ENCODE results near the gene CLDN20.
"Not testable (repeated sequence)": the region's sequence is repeated elsewhere in the genome, so short reads cannot be mapped to it uniquely, and the experiment has no call there.

Gene CLDN20, protein sequence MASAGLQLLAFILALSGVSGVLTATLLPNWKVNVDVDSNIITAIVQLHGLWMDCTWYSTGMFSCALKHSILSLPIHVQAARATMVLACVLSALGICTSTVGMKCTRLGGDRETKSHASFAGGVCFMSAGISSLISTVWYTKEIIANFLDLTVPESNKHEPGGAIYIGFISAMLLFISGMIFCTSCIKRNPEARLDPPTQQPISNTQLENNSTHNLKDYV

DNA sequence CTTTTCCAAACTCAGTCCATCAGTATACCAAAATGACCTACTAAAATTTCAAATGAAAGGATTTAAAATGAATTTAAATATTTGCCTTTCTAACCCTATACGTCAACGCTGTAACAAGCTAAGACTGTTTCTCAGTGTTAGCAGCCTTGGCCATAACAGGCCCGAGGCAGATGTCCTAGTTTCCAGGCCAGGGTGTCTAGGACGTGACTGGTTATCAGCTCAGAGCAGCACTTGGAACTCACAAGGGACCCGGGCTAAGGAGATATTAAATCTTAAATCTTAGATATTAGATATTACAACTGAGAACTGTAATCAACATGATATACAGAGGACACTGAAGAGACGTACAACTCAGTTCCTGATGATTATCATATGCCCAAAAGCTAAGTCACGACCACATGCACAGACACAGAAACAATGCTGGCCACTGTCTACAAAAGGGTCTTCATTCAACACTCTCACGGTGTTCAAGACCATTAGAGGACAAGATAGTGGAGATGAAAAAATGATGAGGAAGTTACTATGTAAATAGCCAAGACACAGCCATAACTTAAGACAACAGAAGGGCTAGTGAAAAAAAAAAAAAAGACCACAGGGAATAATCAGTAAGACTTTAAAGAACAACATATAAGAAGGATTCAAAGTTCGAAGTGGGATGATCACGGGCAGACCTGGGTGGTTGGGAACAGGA is at the start of gene CLDN20:
CLDN20 (plus strand) TSS at position 641 of the 691 bp plus-strand sequence. CDS start 11,707 bp downstream, outside the sequence.
- no peak for DNase-seq (ENCODE audit: low spot score)

- no peak for DNase-seq (ENCODE audit: low spot score)
Observed at GRCh38 chr6:155215906-155216305, 47.9 kb upstream of the CLDN20 start.

DNA sequence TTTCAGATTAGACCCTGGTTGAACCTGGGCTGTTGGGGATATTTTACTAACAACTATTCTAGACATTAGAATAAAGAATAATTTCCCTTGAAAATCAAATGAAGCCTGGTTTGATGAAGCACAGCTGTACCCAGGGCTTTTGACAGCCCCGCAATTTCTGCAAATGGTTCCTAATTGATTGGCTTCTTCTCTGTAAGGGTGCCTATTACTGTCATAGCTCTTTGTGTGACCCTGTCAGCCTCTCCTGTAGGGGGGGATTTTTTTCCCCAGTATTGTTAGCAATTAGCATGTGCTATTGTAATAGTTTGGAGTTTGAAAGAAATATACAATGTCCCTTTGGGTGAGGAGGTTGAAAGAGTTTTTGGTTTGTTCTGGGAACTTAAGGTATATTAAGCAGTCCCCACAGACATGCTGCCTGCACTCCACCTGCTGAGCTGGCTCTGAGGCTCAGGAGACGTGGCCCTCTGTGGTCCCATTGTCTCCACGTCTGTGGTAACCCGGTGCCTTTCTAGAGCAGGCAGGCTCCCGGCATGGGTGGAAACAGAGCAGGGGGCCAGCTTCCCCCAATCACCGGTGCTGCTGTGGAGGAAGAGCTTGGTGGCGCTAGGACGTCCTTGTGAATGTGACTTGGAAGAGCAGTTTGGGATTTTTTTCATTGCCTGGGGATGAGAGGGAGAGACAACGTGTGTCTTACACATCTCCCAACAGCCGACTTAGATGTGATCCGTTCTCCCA is 47.3 kb upstream of the CLDN20 start:
- no peak for DNase-seq (ENCODE audit: low spot score)

GRCh38 chr6:155218711-155219110 is 45.1 kb upstream of the CLDN20 start:
- DNase-seq (ENCODE audit: low spot score): not testable (repeated sequence)

- no peak for DNase-seq (ENCODE audit: low spot score)
Observed at GRCh38 chr6:155219299-155219698, 44.5 kb upstream of the CLDN20 start.

- DNase-seq (ENCODE audit: low spot score): no peak
Observed at GRCh38 chr6:155219858-155220301, 43.9 kb upstream of the CLDN20 start.

DNA sequence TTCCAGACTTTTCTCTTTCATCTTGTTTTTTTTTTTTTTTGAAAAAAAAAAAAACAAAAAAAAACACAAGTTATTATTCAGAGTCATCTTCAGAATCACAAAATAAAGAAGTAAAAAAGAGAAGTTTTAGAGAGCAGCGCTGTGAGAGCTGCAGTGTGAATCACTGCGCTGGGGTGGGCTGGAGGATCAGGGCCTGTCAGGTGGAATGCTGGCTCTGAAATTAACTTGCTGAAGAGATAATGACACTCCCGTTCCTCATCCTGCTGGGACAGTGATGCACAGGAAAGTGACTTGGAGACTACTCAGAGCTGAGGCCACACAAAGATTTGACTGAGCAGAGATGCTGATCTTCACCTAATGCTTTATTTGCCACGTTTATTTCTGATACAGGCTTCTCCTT is 42.7 kb upstream of the CLDN20 start:
- DNase-seq (ENCODE audit: low spot score): no peak

DNA sequence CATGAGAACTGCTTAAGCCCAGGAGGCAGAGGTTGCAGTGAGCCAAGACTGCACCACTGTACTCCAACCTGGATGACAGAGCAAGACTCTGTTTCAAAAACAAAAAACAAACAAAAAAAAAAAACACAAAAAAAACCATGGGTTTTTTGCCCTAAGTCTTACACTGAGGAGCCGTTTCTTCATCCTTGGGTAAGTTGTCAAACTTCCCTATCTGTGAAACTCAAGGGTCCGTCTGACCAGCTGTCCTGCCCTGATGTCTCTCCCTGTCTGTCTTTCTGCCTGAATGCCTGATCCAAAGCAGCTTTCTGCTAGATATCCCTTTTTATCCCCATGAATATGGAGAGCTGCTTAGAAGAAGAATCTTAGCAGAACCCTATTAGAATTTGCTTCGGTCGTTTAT is 41.3 kb upstream of the CLDN20 start:
- no peak for DNase-seq (ENCODE audit: low spot score)

DNA sequence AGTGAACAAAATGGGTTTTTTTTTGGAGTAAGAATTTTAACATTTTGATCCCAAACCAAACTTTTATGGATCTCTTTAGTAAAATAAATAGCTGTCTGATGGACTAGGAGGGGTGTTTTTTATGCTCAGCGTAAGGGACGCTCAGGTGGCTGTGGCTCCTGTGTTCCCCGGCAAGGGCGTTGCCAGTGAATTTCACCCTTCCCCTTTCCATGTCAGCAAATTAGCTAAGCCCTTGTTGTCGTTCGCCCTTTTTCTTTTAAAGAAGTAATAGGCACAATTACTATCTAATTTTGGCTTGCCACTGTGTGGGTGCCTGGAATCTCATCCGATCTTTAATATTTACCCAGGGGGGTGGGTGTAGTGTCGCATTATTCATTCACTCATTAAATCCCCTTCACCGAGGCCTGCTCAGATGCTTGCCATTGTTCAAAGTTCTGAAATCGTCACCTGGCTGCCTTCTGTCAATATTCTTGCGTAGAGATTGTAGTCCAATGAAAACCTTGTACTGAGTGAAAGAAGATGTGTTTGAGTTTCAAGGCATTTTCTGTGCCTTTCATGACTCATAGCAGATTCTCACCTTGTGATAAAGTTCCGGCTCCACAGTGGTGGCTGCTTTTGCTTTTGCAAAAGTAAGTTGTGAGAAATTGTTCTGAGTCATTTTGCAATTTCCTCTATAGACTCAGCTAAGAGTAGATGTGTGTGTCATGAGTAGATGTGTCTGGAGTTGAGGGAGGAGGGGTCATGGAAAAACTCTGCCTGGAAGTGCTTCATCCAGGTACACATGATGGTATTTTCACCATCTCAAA is 40.0 kb upstream of the CLDN20 start:
- no peak for DNase-seq (ENCODE audit: low spot score)

DNA sequence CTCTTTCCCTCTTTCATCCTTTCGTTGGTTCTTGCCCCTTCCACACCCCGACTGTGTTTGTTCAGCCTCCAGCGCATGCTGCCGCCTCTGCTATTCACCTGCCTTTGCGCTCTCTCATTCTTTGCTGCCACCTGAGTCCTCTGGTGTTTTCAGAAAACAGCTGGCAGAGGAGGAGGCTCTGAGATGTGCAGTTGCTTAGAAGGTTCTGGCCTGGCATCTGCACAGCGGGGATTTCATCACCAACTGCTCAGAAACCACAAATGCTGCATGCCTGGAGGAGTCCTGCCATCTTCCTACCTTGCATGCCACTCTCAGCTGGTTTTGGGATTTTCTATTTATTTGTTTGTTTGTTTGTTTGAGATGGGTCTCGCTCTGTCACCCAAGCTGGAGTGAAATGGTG is 39.2 kb upstream of the CLDN20 start:
- DNase-seq (ENCODE audit: low spot score): no peak

- no peak for DNase-seq (ENCODE audit: low spot score)
Observed at GRCh38 chr6:155227046-155227445, 36.8 kb upstream of the CLDN20 start.

GRCh38 chr6:155228546-155229166 is 35.2 kb upstream of the CLDN20 start:
- no peak for DNase-seq (ENCODE audit: low spot score)

GRCh38 chr6:155230975-155231374 is 32.8 kb upstream of the CLDN20 start:
- not testable (repeated sequence) for DNase-seq (ENCODE audit: low spot score)

DNA sequence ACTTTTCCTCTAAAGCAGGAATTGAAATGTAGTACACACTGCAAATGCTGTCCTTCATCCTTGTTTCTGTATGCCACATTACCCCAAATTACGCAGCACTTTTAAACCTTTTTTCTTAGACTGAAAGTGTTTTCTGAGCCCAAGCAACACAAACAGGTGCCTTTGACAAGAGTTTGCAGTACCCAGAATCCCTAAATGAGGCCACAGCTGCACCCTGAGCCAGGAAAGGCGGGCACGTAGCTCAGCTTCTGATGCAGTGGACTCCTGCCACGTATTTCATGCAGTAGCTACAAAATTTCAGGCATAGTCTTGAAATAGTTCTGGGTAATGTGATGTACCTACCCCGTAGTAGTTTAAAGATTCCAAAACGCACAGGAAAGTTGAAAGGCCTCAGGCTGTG is 31.0 kb upstream of the CLDN20 start:
- no peak for DNase-seq (ENCODE audit: low spot score)

DNA sequence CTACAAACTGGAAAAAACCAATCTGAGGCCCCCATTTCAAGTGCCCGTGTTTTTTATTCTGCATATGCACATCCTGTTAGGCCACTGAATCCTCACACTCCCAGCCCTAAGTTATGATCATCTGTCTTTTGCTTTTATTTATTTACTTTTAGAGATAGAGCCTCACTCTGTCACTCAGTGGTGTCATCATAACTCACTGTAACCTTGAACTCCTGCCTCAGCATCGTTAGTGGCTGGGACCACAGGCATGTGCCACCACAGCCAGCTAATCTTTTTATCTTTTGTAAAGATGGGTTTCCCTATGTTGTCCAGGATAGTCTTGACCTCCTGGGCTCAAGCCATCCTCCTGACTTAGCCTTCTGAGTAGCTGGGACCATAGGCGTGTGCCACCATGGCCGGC is 29.6 kb upstream of the CLDN20 start:
- no peak for DNase-seq (ENCODE audit: low spot score)

GRCh38 chr6:155234687-155235086 is 29.1 kb upstream of the CLDN20 start:
- DNase-seq (ENCODE audit: low spot score): no peak

- peak; percentile 44 for DNase-seq (ENCODE audit: low spot score)
Observed at GRCh38 chr6:155235087-155235486, 28.7 kb upstream of the CLDN20 start.

DNA sequence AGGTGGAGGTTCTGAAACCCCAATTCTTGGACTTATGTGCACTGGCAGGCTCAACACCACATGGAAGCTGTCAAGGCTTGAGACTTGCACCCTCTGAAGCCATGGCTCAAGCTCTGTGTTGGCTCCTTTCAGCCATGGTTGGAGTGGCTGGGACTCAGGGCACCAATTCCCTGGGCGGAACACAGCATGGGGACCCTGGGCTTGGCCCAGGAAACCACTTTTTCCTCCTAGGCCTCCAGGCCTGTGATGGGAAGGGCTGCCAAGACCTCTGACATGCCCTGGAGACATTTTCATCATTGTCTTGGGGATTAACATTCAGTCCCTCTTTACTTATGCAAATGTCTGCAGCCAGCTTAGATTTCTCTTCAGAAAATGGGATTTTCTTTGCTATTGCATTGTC is 26.2 kb upstream of the CLDN20 start:
- no peak for DNase-seq (ENCODE audit: low spot score)

DNA sequence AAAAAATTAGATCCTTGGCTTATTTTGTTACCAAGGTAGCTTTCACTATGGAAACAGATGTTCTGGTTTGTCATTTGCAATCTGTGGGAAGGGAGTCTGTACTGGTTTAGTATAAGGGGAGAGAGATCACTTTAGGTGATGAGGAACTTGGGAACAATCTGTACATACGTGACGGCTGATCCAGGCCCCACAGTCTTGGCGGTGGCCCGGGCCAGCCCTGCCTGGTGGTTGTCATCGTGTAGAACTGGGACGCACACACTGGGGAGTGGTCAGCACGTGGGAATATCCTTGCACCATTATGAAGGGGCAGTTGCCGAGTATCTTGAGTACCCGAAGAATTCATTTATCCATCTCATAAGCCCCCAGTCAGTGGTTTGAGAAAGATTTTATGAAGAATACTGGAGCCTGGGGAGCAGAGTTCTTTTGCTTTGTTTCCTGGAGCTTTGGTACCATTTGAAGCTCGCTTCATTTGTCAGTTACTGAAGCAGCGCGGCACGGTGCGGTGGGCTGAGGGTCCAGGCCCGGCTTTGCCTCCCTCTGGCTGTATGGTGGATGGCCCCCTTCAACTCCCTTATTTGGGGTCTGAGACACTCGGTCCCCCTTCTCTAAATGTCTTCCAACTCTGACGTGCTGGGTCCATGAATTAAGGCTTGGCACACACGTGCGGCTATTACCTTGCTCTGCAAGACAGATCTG is 22.8 kb upstream of the CLDN20 start:
- DNase-seq (ENCODE audit: low spot score): no peak

DNA sequence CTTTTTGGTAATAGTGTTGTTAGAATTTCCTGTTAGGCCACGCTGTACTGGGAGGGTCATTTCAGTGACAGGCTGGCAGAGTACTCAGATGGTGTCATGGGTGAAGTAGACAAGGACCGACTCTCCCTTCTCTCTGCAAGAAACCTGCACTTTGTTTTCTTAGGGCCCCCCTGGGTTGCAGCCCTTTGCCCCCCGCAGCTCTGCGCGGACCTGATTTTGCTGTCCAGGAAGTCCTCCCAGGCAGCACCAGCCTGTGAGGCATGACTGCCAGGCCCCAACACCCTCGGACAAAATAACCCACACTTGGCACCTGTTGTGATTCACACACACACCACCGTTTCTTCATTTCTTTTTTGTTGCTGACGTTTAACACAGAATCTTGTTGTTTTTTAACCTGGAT is 21.8 kb upstream of the CLDN20 start:
- DNase-seq (ENCODE audit: low spot score): no peak

DNA sequence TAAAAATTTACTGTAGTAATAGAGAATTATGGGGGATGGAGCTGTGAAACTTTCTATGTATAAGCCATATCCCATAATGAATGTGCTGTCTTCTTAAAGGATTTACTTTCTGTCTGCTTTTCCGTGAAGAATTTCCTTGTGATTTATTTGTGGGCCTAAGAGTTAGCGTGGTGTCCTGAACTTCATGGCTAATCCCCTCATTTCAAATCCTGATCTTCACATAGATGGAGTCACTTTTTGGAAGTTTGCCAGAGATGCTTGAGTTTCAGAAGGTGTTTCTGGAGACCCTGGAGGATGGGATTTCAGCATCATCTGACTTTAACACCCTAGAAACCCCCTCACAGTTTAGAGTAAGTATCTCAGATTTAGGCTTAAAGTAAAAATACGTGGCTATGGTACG is 19.4 kb upstream of the CLDN20 start:
- no peak for DNase-seq (ENCODE audit: low spot score)
